Measurements from ENCODE around the gene ATP6AP1. TPM values are rescaled to one million over a fixed set of nuclear protein-coding genes. Genes with fewer than 3 reads are reported as not detected.

The ATP6AP1 gene
- polyA plus RNA-seq, 12 donors: 53.5 to 75.1 (median 59.0) TPM; not detected in 1

Other genes with a start within 250 kb of the ATP6AP1 start
- gene OPN1MW, start 246.1 kb upstream of the ATP6AP1 start, polyA plus RNA-seq (ENCODE audit: insufficient read length in 12 of 12): not detected
- not detected for gene OPN1MW2, start 208.9 kb upstream of the ATP6AP1 start, polyA plus RNA-seq (ENCODE audit: insufficient read length in 12 of 12)
- gene OPN1MW3, start 171.1 kb upstream of the ATP6AP1 start, polyA plus RNA-seq (ENCODE audit: insufficient read length in 12 of 12): not detected
- not detected for gene TEX28, start 133.6 kb upstream of the ATP6AP1 start, polyA plus RNA-seq (ENCODE audit: insufficient read length in 12 of 12)
- under 1 TPM in 10 of 12 donors, not detected in 2; 0.08 to 0.63 (median 0.35) TPM for gene TKTL1, start 132.9 kb upstream of the ATP6AP1 start, polyA plus RNA-seq (ENCODE audit: insufficient read length in 12 of 12)
- gene FLNA, start 54.0 kb upstream of the ATP6AP1 start, polyA plus RNA-seq (ENCODE audit: insufficient read length in 12 of 12): 100 to 1,000 TPM in 11 of 12 donors, 10 to 100 TPM in 1; 54.4 to 509 (median 215) TPM
- 100 to 1,000 TPM in 1 of 12 donors, 10 to 100 TPM in 10, not detected in 1; 36.2 to 121 (median 46.3) TPM for gene EMD, start 49.4 kb upstream of the ATP6AP1 start, polyA plus RNA-seq (ENCODE audit: insufficient read length in 12 of 12)
- 1,000 to 10,000 TPM; 1,129 to 5,997 (median 5,399) TPM for gene RPL10, start 30.3 kb upstream of the ATP6AP1 start, polyA plus RNA-seq (ENCODE audit: insufficient read length in 12 of 12)
- 10 to 100 TPM in 11 of 12 donors, not detected in 1; 14.4 to 51.4 (median 34.6) TPM for gene DNASE1L1, start 19.4 kb upstream of the ATP6AP1 start, polyA plus RNA-seq (ENCODE audit: insufficient read length in 12 of 12)
- 10 to 100 TPM in 11 of 12 donors, not detected in 1; 20.0 to 36.3 (median 25.5) TPM for gene TAFAZZIN, start 17.1 kb upstream of the ATP6AP1 start, polyA plus RNA-seq (ENCODE audit: insufficient read length in 12 of 12)
- 100 to 1,000 TPM in 2 of 12 donors, 10 to 100 TPM in 9, not detected in 1; 70.4 to 137 (median 83.8) TPM for gene GDI1, start 8.5 kb downstream of the ATP6AP1 start, polyA plus RNA-seq (ENCODE audit: insufficient read length in 12 of 12)
- gene FAM50A, start 15.5 kb downstream of the ATP6AP1 start, polyA plus RNA-seq (ENCODE audit: insufficient read length in 12 of 12): 10 to 100 TPM in 11 of 12 donors, not detected in 1; 47.6 to 88.9 (median 54.2) TPM
- 10 to 100 TPM in 10 of 12 donors, 1 to 10 TPM in 1, not detected in 1; 6.7 to 67.7 (median 38.3) TPM for gene PLXNA3, start 29.6 kb downstream of the ATP6AP1 start, polyA plus RNA-seq (ENCODE audit: insufficient read length in 12 of 12)
- 10 to 100 TPM in 7 of 12 donors, 1 to 10 TPM in 4, not detected in 1; 6.6 to 21.3 (median 10.2) TPM for gene LAGE3, start 50.6 kb downstream of the ATP6AP1 start, polyA plus RNA-seq (ENCODE audit: insufficient read length in 12 of 12)
- gene UBL4A, start 57.9 kb downstream of the ATP6AP1 start, polyA plus RNA-seq (ENCODE audit: insufficient read length in 12 of 12): 10 to 100 TPM in 11 of 12 donors, not detected in 1; 16.7 to 29.2 (median 21.2) TPM
- gene SLC10A3, start 62.0 kb downstream of the ATP6AP1 start, polyA plus RNA-seq (ENCODE audit: insufficient read length in 12 of 12): 10 to 100 TPM in 7 of 12 donors, 1 to 10 TPM in 4, not detected in 1; 9.6 to 20.6 (median 11.8) TPM
- 10 to 100 TPM in 11 of 12 donors, not detected in 1; 19.6 to 87.7 (median 25.8) TPM for gene FAM3A, start 87.6 kb downstream of the ATP6AP1 start, polyA plus RNA-seq (ENCODE audit: insufficient read length in 12 of 12)
- 10 to 100 TPM in 8 of 12 donors, 1 to 10 TPM in 3, not detected in 1; 8.5 to 41.0 (median 11.9) TPM for gene G6PD, start 118.2 kb downstream of the ATP6AP1 start, polyA plus RNA-seq (ENCODE audit: insufficient read length in 12 of 12)
- gene IKBKG, start 118.9 kb downstream of the ATP6AP1 start, polyA plus RNA-seq (ENCODE audit: insufficient read length in 12 of 12): 10 to 100 TPM in 10 of 12 donors, 1 to 10 TPM in 1, not detected in 1; 9.6 to 16.6 (median 12.3) TPM
- gene CTAG1A, start 156.5 kb downstream of the ATP6AP1 start, polyA plus RNA-seq (ENCODE audit: insufficient read length in 12 of 12): not detected
- gene CTAG1B, start 190.6 kb downstream of the ATP6AP1 start, polyA plus RNA-seq (ENCODE audit: insufficient read length in 12 of 12): not detected
- not detected for gene CTAG2, start 224.9 kb downstream of the ATP6AP1 start, polyA plus RNA-seq (ENCODE audit: insufficient read length in 12 of 12)

Data from muscle of arm (tissue), 12 donors.